ENCODE data around the gene ARHGAP5.

ARHGAP5 gene

DNA sequence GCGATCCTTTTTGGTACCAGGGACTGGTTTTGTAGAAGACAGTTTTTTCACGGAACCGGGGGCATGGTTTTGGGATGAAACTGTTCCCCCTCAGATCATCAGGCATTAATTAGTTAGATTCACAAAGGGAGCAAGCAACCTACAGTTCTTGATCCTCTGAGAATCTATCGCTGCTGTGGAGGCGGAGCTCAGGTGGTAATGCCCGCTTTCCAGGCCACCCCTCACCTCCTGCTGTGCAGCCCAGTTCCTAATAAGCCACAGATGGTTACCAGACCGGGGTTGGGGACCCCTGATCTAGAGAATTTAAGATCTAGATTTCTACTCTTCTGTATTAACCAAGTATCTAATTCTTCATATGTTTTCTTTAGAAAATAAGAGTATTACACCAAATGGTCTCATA lies 4.8 kb downstream of the ARHGAP5 start:
- no peaks in the 10 kb centered on the region for H3K9me2 ChIP-seq (ENCODE audit: low read depth, low read length)
- no peaks in the 10 kb centered on the region for H3K27me3 ChIP-seq (ENCODE audit: insufficient read depth, low read length)
- H2AFZ ChIP-seq (ENCODE audit: low read length): no peak overlapping the region
- H3K4me3 ChIP-seq (ENCODE audit: low read depth, low read length, poor library complexity, severe bottlenecking): no peak overlapping the region
- H3K9me3 ChIP-seq (ENCODE audit: low read length): no peaks in the 10 kb centered on the region
- no peak overlapping the region for H3K9ac ChIP-seq (ENCODE audit: low read length)
- no peaks in the 10 kb centered on the region for H3K36me3 ChIP-seq (ENCODE audit: insufficient read depth, low read length)
- H3K4me2 ChIP-seq (ENCODE audit: low read length): no peak overlapping the region
- H3K79me2 ChIP-seq (ENCODE audit: insufficient read depth, low read length): no peaks in the 10 kb centered on the region
- no peaks in the 10 kb centered on the region for H4K20me1 ChIP-seq (ENCODE audit: insufficient read depth, low read length)
- TF ChIP-seq, protein P1, sequence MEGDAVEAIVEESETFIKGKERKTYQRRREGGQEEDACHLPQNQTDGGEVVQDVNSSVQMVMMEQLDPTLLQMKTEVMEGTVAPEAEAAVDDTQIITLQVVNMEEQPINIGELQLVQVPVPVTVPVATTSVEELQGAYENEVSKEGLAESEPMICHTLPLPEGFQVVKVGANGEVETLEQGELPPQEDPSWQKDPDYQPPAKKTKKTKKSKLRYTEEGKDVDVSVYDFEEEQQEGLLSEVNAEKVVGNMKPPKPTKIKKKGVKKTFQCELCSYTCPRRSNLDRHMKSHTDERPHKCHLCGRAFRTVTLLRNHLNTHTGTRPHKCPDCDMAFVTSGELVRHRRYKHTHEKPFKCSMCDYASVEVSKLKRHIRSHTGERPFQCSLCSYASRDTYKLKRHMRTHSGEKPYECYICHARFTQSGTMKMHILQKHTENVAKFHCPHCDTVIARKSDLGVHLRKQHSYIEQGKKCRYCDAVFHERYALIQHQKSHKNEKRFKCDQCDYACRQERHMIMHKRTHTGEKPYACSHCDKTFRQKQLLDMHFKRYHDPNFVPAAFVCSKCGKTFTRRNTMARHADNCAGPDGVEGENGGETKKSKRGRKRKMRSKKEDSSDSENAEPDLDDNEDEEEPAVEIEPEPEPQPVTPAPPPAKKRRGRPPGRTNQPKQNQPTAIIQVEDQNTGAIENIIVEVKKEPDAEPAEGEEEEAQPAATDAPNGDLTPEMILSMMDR (IDR thresholded peaks at IDR 0.05; ENCODE audit: low read length): no peak
- TF ChIP-seq EZH2 (IDR thresholded peaks at IDR 0.05; ENCODE audit: borderline replicate concordance, low read length): no peak
- no peaks in the 10 kb centered on the region for H3F3A ChIP-seq (ENCODE audit: insufficient read depth, low read length)
- peaks cover 9% of the 10 kb centered on the region for H3K4me1 ChIP-seq (ENCODE audit: insufficient read depth, low read length, severe bottlenecking)
- H3K27ac ChIP-seq (ENCODE audit: low read depth, low read length, poor library complexity, severe bottlenecking): no peak overlapping the region

DNA sequence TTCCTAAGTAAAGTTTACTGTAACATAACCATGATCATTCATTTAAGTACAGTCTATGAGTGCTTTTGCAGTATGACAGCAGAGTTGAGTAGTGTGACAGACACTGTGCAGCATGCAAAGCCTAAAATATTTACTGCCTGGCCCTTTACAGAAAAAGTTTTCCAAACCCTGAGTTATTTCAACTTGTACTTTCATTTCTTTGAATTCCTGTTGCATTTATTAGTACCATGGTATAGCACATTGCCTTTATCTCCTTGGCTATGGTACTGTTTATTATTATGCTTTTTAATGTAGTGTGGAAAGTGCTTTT lies 6.2 kb downstream of the ARHGAP5 start:
- no peaks in the 10 kb centered on the region for H3K36me3 ChIP-seq (ENCODE audit: insufficient read depth, low read length)
- no peaks in the 10 kb centered on the region for H3K27me3 ChIP-seq (ENCODE audit: insufficient read depth, low read length)
- H4K20me1 ChIP-seq (ENCODE audit: insufficient read depth, low read length): no peaks in the 10 kb centered on the region
- H3K79me2 ChIP-seq (ENCODE audit: insufficient read depth, low read length): no peaks in the 10 kb centered on the region
- H3F3A ChIP-seq (ENCODE audit: insufficient read depth, low read length): no peaks in the 10 kb centered on the region
- H3K4me2 ChIP-seq (ENCODE audit: low read length): no peak overlapping the region
- H3K4me1 ChIP-seq (ENCODE audit: insufficient read depth, low read length, severe bottlenecking): peaks cover 3% of the 10 kb centered on the region
- H3K27ac ChIP-seq (ENCODE audit: low read depth, low read length, poor library complexity, severe bottlenecking): no peak overlapping the region
- H3K9ac ChIP-seq (ENCODE audit: low read length): no peak overlapping the region
- no peaks in the 10 kb centered on the region for H3K9me3 ChIP-seq (ENCODE audit: low read length)
- no peak overlapping the region for H2AFZ ChIP-seq (ENCODE audit: low read length)
- TF ChIP-seq, protein P1 (IDR thresholded peaks at IDR 0.05; ENCODE audit: low read length): no peak
- no peak for TF ChIP-seq EZH2 (IDR thresholded peaks at IDR 0.05; ENCODE audit: borderline replicate concordance, low read length)
- no peaks in the 10 kb centered on the region for H3K9me2 ChIP-seq (ENCODE audit: low read depth, low read length)
- H3K4me3 ChIP-seq (ENCODE audit: low read depth, low read length, poor library complexity, severe bottlenecking): no peak overlapping the region

DNA sequence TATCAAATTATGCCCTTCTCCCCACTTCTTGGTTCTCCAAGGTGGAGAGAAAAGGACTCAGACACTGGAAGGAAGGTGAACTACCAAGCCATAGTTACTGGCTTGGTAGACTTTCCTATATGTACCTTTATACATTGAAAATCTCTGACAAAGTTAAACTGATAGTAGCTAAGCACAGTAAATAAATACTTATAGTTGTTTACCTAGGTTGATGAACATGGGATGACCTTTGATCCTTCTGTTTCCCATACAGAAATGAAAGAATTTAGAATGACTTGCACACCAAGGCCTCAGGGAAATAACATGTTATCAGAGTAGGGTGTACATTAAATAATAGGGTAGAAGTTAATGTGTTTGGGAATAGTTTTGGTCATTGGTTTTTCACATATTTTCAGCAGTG lies 6.7 kb downstream of the ARHGAP5 start:
- H3K79me2 ChIP-seq (ENCODE audit: insufficient read depth, low read length): no peaks in the 10 kb centered on the region
- no peak overlapping the region for H3K4me3 ChIP-seq (ENCODE audit: low read depth, low read length, poor library complexity, severe bottlenecking)
- no peaks in the 10 kb centered on the region for H3K36me3 ChIP-seq (ENCODE audit: insufficient read depth, low read length)
- no peaks in the 10 kb centered on the region for H3K9me2 ChIP-seq (ENCODE audit: low read depth, low read length)
- TF ChIP-seq EZH2 (IDR thresholded peaks at IDR 0.05; ENCODE audit: borderline replicate concordance, low read length): no peak
- no peaks in the 10 kb centered on the region for H3F3A ChIP-seq (ENCODE audit: insufficient read depth, low read length)
- no peak overlapping the region for H2AFZ ChIP-seq (ENCODE audit: low read length)
- H3K4me1 ChIP-seq (ENCODE audit: insufficient read depth, low read length, severe bottlenecking): no peaks in the 10 kb centered on the region
- H3K27me3 ChIP-seq (ENCODE audit: insufficient read depth, low read length): no peaks in the 10 kb centered on the region
- H3K27ac ChIP-seq (ENCODE audit: low read depth, low read length, poor library complexity, severe bottlenecking): no peak overlapping the region
- H4K20me1 ChIP-seq (ENCODE audit: insufficient read depth, low read length): no peaks in the 10 kb centered on the region
- no peaks in the 10 kb centered on the region for H3K9me3 ChIP-seq (ENCODE audit: low read length)
- H3K9ac ChIP-seq (ENCODE audit: low read length): no peak overlapping the region
- H3K4me2 ChIP-seq (ENCODE audit: low read length): no peak overlapping the region

DNA sequence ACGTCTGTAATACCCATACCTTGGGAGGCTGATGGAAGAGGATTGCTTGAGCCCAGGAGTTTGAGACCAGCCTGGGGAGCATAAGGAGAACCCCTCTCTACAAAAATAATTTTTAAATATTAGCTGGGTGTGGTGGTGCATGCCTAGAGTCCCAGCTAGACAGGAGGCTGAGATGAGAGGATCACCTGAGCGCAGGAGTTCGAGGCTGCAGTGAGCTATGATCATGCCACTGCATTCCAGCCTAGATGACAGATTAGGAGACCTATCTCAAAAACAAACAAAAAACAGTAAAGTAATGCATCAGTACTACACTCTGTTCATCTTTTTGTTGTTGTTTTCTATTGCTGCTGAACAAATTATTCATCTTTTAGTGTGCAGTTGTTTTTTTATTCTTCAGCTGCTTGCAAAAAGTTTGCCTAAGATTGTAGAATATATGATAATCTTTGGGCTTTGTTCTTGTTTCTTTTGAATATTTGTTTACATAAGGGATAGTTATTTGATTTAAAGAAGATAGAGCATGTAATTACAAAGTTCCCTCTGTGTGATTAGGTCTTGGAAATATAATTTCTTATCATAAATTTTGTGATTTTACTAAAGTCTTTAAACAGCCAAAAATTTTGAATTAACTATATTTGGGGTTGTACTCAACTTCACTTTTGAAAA lies 8.2 kb downstream of the ARHGAP5 start:
- no peaks in the 10 kb centered on the region for H3K9me2 ChIP-seq (ENCODE audit: low read depth, low read length)
- H3K27me3 ChIP-seq (ENCODE audit: insufficient read depth, low read length): no peaks in the 10 kb centered on the region
- H4K20me1 ChIP-seq (ENCODE audit: insufficient read depth, low read length): no peaks in the 10 kb centered on the region
- TF ChIP-seq EZH2 (IDR thresholded peaks at IDR 0.05; ENCODE audit: borderline replicate concordance, low read length): no peak
- TF ChIP-seq, protein P1 (IDR thresholded peaks at IDR 0.05; ENCODE audit: low read length): no peak
- H3K9me3 ChIP-seq (ENCODE audit: low read length): no peaks in the 10 kb centered on the region
- H3K4me1 ChIP-seq (ENCODE audit: insufficient read depth, low read length, severe bottlenecking): no peaks in the 10 kb centered on the region
- H3K36me3 ChIP-seq (ENCODE audit: insufficient read depth, low read length): no peaks in the 10 kb centered on the region
- no peak overlapping the region for H3K4me3 ChIP-seq (ENCODE audit: low read depth, low read length, poor library complexity, severe bottlenecking)
- no peaks in the 10 kb centered on the region for H3F3A ChIP-seq (ENCODE audit: insufficient read depth, low read length)
- H3K79me2 ChIP-seq (ENCODE audit: insufficient read depth, low read length): no peaks in the 10 kb centered on the region
- H3K9ac ChIP-seq (ENCODE audit: low read length): no peak overlapping the region
- H2AFZ ChIP-seq (ENCODE audit: low read length): no peak overlapping the region
- H3K4me2 ChIP-seq (ENCODE audit: low read length): no peak overlapping the region
- no peak overlapping the region for H3K27ac ChIP-seq (ENCODE audit: low read depth, low read length, poor library complexity, severe bottlenecking)

Data from OCI-LY1 (cell line).